HuH-7.5 (cell line): ENCODE data around the gene PSME2.

ENCODE experiments used
- DNase-seq: peaks from one replicate; pipeline ENCODE4 v3.0.0; 2011; ENCODE audit warnings: low spot score

PSME2 gene

GRCh38 chr14:24151404-24152080 lies 5.1 kb upstream of the PSME2 start:
- no peak for DNase-seq

DNA sequence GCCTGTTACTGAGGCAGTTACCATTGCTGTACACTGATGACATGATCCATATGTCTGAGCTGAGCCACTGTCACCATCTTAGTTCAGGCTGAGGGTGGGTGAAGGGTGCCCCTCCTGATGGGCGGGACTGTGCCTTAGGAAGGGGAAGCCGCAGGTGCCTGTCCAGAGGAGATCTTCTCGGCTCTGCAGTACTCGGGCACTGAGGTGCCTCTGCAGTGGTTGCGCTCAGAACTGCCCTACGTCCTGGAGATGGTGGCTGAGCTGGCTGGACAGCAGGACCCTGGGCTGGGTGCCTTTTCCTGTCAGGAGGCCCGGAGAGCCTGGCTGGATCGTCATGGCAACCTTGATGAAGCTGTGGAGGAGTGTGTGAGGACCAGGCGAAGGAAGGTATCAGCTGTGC lies 4.6 kb upstream of the PSME2 start:
- no peak for DNase-seq

DNA sequence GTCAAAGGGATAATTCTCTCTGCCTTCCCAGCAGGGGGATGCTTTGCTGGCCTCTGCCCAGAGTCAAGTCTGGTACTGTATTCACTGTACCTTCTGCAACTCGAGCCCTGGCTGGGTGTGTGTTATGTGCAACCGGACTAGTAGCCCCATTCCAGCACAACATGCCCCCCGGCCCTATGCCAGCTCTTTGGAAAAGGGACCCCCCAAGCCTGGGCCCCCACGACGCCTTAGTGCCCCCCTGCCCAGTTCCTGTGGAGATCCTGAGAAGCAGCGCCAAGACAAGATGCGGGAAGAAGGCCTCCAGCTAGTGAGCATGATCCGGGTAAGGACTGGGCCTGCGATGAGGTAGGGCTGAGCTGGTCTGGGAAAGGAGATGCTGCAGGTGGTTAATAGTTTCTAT lies 4.2 kb upstream of the PSME2 start:
- no peak for DNase-seq

DNA sequence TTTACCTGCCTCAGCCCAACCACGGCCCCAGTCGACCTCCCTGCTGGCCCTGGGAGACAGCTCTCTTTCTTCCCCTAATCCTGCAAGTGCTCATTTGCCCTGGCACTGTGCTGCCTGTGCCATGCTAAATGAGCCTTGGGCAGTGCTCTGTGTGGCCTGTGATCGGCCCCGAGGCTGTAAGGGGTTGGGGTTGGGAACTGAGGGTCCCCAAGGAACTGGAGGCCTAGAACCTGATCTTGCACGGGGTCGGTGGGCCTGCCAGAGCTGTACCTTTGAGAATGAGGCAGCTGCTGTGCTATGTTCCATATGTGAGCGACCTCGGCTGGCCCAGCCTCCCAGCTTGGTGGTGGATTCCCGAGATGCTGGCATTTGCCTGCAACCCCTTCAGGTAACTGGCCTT lies 3.7 kb upstream of the PSME2 start:
- no peak for DNase-seq

DNA sequence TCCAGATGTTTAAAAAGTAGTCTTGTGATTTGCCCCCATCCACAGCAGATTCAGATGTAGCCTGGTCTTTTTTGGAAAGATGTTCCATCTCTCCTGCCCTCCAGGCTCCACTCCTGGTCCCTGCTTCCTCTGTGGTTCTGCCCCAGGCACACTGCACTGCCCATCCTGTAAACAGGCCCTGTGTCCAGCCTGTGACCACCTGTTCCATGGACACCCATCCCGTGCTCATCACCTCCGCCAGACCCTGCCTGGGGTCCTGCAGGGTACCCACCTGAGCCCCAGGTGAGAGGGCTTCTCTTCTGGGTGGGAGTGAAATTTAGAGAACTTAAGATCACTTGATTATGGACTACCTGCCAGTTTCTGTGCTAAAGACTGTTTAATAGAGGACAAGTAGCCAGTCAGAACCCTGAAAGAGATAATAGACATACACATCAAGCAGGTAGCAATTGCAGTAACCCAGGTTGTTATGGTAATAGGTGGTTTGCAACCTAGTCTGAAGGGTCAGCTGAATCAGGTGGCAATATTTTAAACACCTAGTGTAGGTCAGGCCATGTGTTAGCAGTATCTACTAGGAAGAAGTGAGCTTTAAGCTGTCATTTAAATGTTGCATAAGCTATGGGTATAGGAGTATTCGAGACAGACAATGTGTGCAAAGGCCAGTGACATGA lies 3.0 kb upstream of the PSME2 start:
- no peak for DNase-seq

DNA sequence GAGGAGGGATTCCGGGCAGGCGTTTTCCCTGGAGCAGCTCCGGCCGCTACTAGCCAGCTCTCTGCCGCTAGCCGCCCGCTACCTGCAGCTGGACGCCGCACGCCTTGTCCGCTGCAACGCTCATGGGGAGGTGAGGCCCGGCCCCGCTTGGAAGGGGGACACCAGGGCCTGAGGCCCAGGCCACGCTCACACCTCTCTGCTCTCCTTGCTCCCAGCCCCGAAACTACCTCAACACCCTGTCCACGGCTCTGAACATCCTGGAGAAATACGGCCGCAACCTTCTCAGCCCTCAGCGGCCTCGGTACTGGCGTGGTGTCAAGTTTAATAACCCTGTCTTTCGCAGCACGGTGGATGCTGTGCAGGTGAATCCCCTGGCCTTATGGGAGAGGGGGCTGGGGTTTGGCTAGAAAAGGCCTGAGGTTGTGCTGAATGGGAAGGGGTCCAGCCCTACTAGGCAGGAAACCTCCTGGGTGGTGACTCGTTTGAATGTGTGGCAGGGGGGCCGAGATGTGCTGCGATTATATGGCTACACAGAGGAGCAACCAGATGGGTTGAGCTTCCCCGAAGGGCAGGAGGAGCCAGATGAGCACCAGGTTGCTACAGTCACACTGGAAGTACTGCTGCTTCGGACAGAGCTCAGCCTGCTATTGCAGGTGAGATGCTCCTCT lies 1.5 kb upstream of the PSME2 start:
- no peak for DNase-seq

- peak; percentile 92 for DNase-seq
Observed at GRCh38 chr14:24146978-24147760, 759 bp upstream of the PSME2 start, which contains the start of gene RNF31. Gene RNF31, plus strand, starts transcription at chr14:24147498. Its CDS starts 201 bp downstream, at chr14:24147699.

DNA sequence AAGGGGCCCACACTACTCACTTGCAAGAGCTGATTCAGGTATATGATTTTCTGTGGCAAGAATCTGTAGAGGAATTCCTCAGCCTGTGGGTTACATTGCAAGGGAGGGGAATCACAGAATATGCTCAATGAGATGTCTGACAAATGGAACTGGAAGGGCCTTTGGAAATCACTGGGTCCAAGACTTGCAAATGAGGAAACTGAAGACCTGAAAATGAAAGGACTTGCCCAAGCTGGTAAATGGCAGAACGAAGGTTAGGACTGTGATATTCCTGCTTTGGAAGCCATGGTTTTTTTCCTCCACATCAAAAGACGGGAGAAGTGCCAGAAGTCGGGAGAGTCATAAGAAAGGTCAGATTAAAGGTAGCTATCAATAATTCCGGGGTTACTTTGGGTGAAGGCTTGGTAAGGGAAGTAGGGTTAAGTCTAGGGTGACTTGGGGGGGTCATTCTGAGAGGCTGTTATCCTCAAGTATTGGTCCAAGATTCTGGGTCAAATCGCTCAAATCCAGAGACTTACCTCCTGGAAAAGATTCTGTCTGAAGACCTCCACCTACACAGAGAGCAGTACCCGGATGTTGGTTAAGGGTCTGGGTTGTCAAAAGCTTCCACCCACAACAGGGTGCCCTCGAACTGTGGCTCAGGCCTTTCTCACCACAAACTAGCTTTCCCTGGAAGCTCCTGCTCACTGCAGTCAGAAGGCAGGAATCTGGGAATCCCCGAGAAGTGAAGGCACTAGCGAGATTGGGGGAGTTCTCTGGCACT lies 539 bp downstream of the PSME2 start:
- no peak for DNase-seq

DNA sequence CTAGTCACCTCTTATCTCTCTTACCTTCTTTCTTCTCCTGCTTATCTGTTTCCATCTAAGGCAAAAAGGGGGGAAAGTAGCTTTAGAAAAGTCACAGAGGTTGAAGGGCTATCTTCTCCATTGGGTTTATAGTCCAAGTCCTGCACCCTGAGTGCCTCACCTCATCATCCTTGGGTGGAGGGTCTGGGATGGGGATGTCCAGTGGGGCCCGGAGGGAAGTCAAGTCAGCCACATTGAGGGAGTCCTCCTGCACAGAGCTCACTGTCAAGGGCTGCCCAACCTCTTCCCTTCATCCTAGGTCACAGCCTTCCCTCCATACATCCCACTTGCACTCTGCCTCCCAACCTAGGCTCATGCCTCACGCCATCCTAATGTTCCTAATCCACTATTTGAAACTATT lies 1.2 kb downstream of the PSME2 start:
- DNase-seq, result no peak

- DNase-seq, result no peak
Observed at GRCh38 chr14:24144451-24144850, 2.0 kb downstream of the PSME2 start.

DNA sequence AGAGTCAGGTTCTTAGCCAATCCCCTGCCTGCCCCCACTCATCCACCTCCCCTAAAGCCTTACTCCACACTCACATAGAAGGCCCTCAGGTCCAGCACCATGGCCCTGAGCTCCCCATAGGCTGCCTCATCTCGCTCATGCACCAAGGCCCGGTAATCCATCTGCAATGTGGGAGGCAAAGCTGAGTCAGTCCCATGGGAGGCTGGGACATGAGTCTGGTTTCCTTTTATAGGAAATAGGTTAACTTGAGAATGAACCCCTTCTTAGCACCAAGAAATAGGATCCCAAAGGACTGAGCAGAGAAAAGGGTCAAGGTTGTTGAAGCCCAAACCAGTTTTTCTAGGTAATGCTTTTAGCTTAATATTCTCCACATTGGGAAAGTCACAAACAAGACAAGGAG lies 2.9 kb downstream of the PSME2 start:
- DNase-seq, result no peak

DNA sequence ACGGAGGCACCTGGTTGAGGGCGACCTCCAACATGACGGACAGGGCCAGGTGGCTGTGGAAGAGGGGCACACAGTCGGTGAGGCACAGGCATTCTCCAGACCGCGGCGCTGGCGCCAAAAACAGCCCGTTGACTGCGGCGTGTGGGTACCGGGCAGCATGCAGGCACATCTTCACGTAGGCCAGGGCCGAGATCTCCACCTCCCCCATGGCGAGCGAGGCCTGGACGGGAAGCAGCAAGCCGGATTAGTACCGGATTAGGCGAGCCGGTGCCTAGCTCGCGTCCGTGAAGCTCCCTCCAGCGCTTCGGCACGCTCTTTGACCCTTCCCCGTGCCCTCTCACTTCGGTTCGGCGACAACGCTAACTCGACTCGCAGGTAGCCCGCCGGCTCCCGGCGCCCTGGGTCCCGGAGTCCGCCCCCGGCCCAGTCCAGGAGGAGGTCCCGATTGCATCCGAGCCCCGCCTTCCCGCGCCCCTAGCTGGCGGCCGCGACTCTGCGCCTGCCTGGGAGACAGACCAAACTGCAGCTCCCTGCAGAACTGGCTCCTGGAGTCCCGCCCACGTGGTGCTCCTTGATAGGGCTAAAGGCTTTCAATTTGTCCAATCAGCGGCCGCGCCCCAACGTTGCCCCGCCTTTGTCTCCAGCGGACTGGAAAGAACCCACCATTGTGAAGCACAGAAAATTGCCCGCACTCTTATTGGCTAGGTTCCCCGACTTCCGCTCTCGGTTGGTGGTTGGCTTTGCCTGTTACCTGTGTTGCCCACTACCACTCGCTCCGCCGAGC lies 5.1 kb downstream of the PSME2 start, which contains the start of gene EMC9:
TSS of gene EMC9 (minus strand) at position 495 of the 784 bp plus-strand sequence. CDS start at position 208, 287 bp downstream.
- peak; percentile 98 for DNase-seq

DNA sequence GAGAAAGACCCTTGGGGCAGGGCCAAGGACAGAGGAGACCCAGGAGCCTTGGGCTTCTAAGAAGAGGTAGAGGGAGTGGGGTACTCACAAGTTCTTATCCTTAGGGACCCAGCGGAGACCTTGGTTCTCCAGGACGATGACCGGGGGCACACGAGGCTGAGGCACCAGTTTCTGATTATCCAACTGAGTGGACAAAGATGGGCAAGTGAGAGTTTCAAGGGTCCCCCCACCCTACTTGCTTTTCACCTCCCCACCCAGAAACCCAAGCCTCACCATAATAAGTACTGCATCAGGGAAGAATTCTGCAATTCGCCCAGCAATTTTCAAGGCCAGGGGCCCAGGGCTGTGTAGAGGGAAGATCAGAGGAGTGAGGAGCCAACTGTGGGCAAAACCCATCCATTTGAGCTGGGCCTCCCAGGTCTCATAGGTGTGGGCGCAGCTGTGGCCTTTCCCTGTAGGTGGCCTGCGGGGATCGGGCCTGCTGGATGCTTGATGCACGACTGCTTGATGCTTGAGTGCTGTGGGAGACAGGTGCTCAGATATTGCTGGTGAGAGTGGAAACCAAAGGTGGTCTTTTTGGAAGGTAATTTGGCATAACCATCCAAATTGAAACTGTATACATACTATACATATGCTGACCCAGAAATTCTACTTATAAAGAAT lies 7.0 kb downstream of the PSME2 start:
- DNase-seq, result peak; percentile 40

DNA sequence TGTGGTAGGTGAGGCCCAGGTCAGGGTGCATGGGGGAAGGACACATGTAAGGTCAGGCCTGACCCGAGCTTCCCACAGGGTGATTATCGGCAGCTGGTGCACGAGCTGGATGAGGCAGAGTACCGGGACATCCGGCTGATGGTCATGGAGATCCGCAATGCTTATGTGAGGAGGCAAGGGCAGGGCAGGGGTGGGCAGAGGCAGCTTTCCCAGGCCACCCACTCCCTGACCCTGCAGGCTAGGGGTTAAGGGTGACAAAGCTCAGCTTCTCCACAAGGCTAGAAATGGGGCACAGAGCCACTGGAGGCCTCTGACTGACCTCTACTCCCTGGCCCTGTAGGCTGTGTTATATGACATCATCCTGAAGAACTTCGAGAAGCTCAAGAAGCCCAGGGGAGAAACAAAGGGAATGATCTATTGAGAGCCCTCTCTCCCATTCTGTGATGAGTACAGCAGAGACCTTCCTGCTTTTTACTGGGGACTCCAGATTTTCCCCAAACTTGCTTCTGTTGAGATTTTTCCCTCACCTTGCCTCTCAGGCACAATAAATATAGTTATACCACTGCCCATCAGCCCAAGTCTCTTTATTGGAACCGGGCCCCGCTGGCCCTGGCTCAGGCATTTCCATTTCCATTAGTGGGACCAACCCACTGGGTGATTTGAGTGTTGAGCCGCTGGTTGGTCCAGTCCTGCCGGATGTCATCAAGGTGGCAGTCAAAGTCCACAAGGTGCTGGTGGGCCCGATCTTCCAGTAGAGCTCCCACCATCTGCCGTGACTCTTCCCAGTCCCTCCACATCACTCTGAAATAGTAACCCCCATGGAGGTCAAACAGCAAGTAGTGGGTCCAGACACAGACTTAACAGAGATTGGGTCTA lies 7.8 kb downstream of the PSME2 start:
- DNase-seq, result no peak

DNA sequence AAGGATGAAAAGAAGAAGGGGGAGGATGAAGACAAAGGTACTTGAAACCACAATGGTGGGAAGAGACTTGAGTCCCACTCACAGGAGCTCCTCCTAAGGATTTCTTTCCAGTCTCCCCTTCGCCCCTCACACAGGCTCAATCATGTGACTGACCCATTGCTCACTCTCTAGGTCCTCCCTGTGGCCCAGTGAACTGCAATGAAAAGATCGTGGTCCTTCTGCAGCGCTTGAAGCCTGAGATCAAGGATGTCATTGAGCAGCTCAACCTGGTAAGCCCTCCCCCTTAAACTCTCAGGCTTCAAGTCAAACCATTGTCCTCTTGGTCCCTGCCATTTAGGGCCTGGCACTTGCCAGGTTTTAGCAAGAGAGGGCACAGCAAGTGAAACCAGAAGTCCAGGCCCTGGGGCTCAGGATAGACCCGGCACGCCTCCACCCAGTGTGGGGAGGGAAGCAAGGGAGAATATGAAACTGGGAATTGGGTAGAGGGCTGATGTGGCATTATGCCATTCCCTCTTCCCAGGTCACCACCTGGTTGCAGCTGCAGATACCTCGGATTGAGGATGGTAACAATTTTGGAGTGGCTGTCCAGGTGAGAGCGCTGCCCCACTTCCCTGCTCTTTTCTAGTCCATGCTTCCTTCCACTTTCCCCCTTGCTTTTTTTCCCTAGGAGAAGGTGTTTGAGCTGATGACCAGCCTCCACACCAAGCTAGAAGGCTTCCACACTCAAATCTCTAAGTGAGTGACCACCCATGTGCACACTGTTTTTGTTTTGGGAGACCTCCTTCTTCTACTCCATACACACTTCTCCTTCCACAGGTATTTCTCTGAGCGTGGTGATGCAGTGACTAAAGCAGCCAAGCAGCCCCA lies 8.6 kb downstream of the PSME2 start:
- DNase-seq, result no peak

DNA sequence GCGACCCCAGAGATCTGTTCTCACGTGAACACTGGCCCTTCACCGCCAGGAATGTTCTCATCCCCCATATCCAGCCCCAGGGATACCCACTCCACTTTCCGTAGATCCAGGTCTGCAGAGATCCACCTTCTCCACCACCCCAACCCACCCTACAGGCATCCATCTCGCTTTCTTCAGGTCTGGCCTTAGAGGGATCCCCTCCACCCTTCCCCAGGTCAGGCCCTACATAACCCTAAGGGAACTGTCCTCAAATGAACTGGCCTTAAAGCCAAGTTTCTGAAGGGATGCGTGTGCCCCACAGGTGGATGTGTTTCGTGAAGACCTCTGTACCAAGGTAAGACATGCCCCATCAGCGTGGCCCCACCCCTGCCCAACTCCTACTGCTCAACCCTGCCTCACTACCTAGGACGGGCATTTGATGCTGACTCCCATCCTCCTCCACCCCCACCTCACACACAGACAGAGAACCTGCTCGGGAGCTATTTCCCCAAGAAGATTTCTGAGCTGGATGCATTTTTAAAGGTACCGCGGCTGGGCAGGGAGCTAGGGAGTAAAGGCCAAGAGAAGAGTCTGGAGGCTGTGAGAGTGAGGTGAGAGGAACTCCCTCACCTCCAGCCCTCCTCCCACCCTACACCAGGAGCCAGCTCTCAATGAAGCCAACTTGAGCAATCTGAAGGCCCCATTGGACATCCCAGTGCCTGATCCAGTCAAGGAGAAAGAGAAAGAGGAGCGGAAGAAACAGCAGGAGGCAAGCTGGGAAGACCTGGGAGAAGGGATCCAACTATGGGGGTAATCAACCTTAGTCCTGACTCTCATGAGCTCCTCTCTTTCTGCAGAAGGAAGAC lies 9.5 kb downstream of the PSME2 start:
- DNase-seq, result no peak
